Mesenteric fat pad (tissue), 1 donor: ENCODE data around the gene ARL6IP1. TPM values are rescaled to one million over a fixed set of nuclear protein-coding genes. Genes with fewer than 3 reads are reported as not detected.
"Not testable (repeated sequence)": the region's sequence is repeated elsewhere in the genome, so short reads cannot be mapped to it uniquely, and the experiment has no call there.

ENCODE experiments used
- DNase-seq: peaks from one replicate; pipeline ENCODE4 v3.0.0-alpha.2; 2020; ENCODE audit warnings: low spot score
- total RNA-seq: library from RNA; stranded (reverse); fragmentation: NEBNext Ultra II Directional; extraction: Animal tissue kit (Norgen Biotek cat#: 25700); gene quantifications from one replicate; pipeline ENCODE4 v1.2.1, GENCODE V29; 2021
- donor health status: DM: yes; HTN: yes; CAD: no.

ARL6IP1 gene
- total RNA-seq, 1 donor from 2014 or later = 104 TPM

- DNase-seq = not testable (repeated sequence)
Observed at GRCh38 chr16:18762713-18763112, 38.6 kb downstream of the ARL6IP1 start.

GRCh38 chr16:18759598-18760520 lies 41.5 kb downstream of the ARL6IP1 start:
- not testable (repeated sequence) for DNase-seq

GRCh38 chr16:18757960-18758660 lies 43.2 kb downstream of the ARL6IP1 start:
- not testable (repeated sequence) for DNase-seq

GRCh38 chr16:18756639-18757038 lies 44.7 kb downstream of the ARL6IP1 start:
- DNase-seq = not testable (repeated sequence)

GRCh38 chr16:18742870-18743269 lies 58.5 kb downstream of the ARL6IP1 start:
- DNase-seq = not testable (repeated sequence)

Other genes with a start within 250 kb of the ARL6IP1 start
- gene NOMO2, start 239.5 kb downstream of the ARL6IP1 start, total RNA-seq = 123 TPM
- gene RPS15A, start 11.2 kb downstream of the ARL6IP1 start, total RNA-seq = 961 TPM
- 68.1 TPM for gene SMG1, start 124.9 kb upstream of the ARL6IP1 start, total RNA-seq
- gene TMC7, start 182.4 kb upstream of the ARL6IP1 start, total RNA-seq = 3.2 TPM